Activated naive CD8-positive, alpha-beta T cell (primary cell): ENCODE data around the gene NUAK1.

Source experiments
- H3K27ac Mint-ChIP-seq: one replicate; pipeline ENCODE4 v1.8.0; 2021; ENCODE audit warnings: mixed read lengths
- H3K27me3 Mint-ChIP-seq: one replicate; pipeline ENCODE4 v1.8.0; 2021; ENCODE audit warnings: mixed read lengths
- H3K36me3 Mint-ChIP-seq: one replicate; pipeline ENCODE4 v1.8.0; 2021; ENCODE audit warnings: mixed read lengths
- H3K4me1 Mint-ChIP-seq: one replicate; pipeline ENCODE4 v1.8.0; 2021; ENCODE audit warnings: low read depth, mixed read lengths
- H3K4me3 Mint-ChIP-seq: one replicate; pipeline ENCODE4 v1.8.0; 2021; ENCODE audit warnings: mild to moderate bottlenecking, mixed read lengths
- H3K9me3 Mint-ChIP-seq: one replicate; pipeline ENCODE4 v1.8.0; 2021; ENCODE audit warnings: low read depth, mixed read lengths

The NUAK1 gene

GRCh38 chr12:106140223-106140986, 1.7 kb upstream of the NUAK1 start:
- no peaks in the 10 kb centered on the region for H3K9me3 Mint-ChIP-seq
- peaks cover 16% of the 10 kb centered on the region for H3K4me1 Mint-ChIP-seq
- no peaks in the 10 kb centered on the region for H3K36me3 Mint-ChIP-seq
- peaks cover 42% of the 10 kb centered on the region for H3K27me3 Mint-ChIP-seq
- H3K27ac Mint-ChIP-seq = no peak overlapping the region
- H3K4me3 Mint-ChIP-seq = peak overlapping the region; percentile 56

DNA sequence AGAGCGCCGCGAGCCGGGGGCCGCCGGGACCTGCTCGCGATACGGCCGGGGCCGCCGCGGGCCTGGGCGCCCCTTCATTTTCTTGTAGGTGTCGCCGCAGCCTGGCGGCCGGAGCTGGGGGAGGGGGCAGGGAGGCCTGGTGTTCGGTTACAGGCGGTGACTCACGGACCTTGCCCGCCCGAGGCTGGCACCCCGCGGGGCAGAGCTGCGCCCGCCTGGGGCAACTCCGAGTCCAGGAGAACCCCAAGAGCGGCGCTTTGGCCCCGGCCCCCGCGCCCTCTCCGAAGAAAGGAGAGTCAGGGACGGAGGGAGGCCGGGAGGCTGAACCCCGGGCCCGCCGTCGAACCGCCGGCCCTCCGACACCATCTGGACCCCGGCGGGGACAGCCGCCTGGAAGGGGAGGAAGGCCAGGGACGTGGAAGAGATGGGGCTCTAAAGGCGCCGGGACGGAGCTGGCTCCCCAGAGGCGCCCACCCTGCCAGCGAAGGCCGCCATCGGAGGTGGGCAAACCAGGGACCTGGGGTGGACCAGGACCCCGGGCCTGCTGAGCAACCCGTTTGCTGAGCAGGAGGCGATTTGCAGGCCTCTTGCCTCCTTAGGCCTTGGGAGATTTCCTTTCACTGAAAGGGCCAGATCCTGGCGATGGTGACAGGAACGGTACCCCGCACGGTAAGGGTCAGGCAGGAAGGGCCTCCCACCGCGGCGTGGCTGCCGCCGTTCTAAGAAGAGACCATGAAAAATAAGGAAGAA, 843 bp upstream of the NUAK1 start:
- Mint-ChIP-seq H3K4me1 (peaks cover 16% of the 10 kb centered on the region), H3K36me3 (no peaks in the 10 kb centered on the region), H3K27ac (no peak overlapping the region), H3K9me3 (no peaks in the 10 kb centered on the region), H3K4me3 (peak overlapping the region; percentile 56), H3K27me3 (peaks cover 44% of the 10 kb centered on the region)

DNA sequence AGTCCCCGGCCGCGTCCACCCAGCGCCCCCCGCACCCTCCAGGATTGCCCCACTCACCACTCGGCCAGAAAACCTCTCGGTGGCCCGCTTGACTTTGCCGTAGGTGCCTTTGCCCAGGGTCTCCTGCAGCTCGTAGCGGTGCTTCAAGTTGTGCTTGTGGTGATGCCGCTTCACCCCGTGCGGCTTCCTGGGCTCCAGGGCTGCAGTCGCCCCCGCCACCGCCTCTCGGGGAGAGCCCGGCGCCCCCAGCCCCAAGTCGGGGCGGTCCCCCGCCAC, 459 bp downstream of the NUAK1 start:
- Mint-ChIP-seq H3K9me3 (no peaks in the 10 kb centered on the region), H3K27me3 (peaks cover 53% of the 10 kb centered on the region), H3K36me3 (no peaks in the 10 kb centered on the region), H3K27ac (no peak overlapping the region), H3K4me1 (peaks cover 16% of the 10 kb centered on the region), H3K4me3 (peak overlapping the region; percentile 81)

DNA sequence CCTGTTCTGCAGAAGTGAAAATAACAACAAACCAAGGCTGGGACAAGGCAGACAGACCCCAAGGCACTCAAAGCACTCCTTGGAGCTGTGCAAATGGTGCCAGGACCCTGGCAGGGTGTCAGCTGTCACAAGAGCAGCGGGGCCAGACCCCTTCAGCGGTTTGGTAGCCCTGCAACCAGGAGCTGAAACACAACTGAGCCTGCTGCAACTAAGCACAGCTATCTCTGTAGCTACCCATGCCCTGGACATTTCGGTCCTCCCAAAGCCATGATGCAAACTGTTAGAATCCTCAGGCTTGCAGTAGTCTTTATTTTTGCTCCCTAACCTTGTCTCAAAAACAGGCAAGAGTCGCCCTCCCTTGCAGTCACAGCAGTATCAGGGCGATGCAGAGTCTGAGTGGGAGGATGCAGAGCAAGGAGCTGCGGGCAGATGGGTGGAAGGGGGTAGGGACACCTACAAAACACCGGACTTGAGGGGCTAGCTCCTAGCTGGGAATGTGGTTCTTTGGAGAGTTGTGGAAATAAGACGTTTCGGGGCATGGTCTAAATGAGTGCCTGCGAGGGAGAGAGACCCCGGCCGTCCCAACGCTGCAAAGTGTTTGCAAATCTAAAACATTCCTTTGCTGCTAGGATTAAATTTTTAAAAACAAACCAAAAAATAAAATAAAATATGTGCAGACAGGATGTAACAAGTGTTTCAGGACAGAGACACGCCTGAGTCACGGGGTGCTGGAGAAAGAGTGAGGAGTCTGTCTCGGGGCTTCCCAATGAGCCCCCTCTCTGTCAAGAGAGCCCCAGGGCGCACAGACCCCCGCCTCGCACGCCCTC, 1.0 kb downstream of the NUAK1 start:
- Mint-ChIP-seq H3K9me3 (no peaks in the 10 kb centered on the region), H3K36me3 (no peaks in the 10 kb centered on the region), H3K27ac (no peak overlapping the region), H3K27me3 (peaks cover 51% of the 10 kb centered on the region), H3K4me3 (peak overlapping the region; percentile 81), H3K4me1 (peaks cover 16% of the 10 kb centered on the region)

GRCh38 chr12:106136263-106136662, 2.5 kb downstream of the NUAK1 start:
- Mint-ChIP-seq H3K27me3 (peaks cover 44% of the 10 kb centered on the region), H3K27ac (no peak overlapping the region), H3K4me3 (no peak overlapping the region)

DNA sequence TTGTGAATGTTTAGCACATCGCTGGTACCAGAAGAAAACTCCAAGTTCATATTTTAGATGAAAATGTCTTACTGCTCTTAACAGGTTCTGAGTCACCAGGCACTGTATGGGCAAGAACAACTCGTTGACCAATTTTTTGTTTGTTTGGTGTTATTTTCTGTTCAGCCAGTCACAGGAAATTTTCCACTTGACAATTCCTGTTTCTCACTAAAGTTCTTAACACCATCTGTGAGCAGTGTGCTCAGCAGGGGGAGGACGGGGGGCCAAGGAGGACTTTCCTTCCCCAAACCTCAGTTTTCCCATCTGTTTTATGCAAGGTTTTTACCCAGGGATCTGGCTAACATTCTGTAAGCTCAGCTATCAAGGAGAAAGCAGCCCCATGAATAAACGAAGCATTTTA, 3.0 kb downstream of the NUAK1 start:
- Mint-ChIP-seq H3K27me3 (peaks cover 42% of the 10 kb centered on the region), H3K27ac (no peak overlapping the region), H3K9me3 (no peaks in the 10 kb centered on the region), H3K36me3 (no peaks in the 10 kb centered on the region), H3K4me3 (no peak overlapping the region), H3K4me1 (peaks cover 16% of the 10 kb centered on the region)

More at GRCh38 chr12:106136263-106136662, 2.5 kb downstream of the NUAK1 start:
- Mint-ChIP-seq H3K9me3 (no peaks in the 10 kb centered on the region), H3K4me1 (peaks cover 16% of the 10 kb centered on the region), H3K36me3 (no peaks in the 10 kb centered on the region)

GRCh38 chr12:106135075-106135474, 3.7 kb downstream of the NUAK1 start:
- H3K4me3 Mint-ChIP-seq = no peak overlapping the region
- H3K27ac Mint-ChIP-seq = no peak overlapping the region

DNA sequence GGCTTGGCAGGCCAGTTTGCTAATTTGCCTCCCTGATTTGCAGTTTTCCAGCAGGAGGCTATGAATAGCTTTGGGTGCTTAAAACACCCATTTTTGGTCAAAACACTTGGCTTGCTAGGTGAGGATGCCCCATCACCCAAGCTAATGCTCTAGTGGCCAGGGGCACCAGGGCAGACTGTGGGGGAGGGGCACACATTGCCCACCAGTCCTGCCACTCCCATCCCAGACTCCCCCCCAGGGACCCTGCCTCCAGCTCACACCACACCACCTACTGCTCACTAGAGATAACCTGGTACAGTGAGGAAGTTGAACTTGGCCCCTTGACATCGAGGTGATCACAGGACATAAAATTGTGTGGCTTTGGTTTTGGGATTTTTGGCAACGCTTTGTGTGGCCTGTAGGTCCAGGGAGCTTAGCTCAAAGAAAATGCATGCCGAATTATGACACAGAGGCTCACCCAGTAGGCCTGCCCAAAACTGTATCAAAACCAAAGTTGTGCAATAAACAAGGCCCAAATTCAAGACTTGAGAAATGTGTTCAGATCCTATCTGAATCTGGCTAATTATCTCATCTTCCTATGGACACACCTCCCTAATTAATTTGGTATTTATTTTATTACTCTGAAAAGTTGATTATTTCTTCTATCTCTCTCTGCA, 4.3 kb downstream of the NUAK1 start:
- Mint-ChIP-seq H3K36me3 (no peaks in the 10 kb centered on the region), H3K4me1 (peaks cover 13% of the 10 kb centered on the region), H3K27ac (no peak overlapping the region), H3K27me3 (peaks cover 41% of the 10 kb centered on the region), H3K4me3 (no peak overlapping the region), H3K9me3 (no peaks in the 10 kb centered on the region)

More at GRCh38 chr12:106135075-106135474, 3.7 kb downstream of the NUAK1 start:
- no peaks in the 10 kb centered on the region for H3K36me3 Mint-ChIP-seq
- H3K27me3 Mint-ChIP-seq = peaks cover 41% of the 10 kb centered on the region
- H3K9me3 Mint-ChIP-seq = no peaks in the 10 kb centered on the region
- peaks cover 13% of the 10 kb centered on the region for H3K4me1 Mint-ChIP-seq

DNA sequence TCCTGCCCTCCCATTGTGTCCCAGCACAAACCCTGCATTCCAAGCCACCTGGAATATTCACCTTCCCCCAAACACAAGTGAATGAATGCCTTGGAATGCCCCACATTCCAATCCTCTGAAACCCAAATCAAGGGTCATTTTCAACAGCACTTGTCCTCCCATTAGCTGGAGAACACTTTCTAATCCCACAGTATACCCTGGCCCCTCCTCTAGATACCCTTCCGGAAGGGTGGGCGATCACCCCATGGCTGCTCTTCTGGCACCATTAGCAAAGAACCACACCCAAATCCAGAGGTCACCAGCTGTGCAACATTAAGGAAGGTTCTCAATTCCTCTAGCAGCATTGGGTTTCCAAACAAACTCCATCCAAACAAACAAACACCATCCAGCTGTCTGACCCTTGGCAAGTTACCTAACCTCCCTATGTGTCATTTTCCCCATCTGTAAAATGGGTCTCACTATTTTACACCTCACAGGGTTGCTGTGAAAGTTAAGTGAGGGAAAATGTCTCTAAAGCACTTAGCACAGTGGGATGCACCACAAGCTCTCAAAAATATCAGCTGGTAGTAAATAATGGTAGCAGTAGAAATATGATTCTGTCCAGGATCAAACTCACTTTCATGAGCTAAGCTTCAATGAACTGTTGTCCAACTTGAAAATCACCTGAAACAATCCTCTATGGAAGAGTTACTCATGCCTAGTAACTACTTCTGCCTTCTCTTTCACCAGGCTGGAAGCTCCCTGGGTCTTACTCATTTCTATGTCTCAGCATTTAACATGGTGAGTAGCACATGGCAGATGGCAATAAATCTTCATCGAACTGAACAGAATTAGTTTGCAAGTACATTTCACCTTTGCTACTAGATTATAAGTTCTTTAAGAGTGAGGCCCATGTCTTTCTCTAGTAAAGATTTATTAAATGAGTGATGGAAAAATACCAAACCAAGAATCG, 5.3 kb downstream of the NUAK1 start:
- Mint-ChIP-seq H3K4me3 (no peak overlapping the region), H3K4me1 (peaks cover 13% of the 10 kb centered on the region), H3K27me3 (peaks cover 41% of the 10 kb centered on the region), H3K36me3 (no peaks in the 10 kb centered on the region), H3K27ac (no peak overlapping the region), H3K9me3 (no peaks in the 10 kb centered on the region)

DNA sequence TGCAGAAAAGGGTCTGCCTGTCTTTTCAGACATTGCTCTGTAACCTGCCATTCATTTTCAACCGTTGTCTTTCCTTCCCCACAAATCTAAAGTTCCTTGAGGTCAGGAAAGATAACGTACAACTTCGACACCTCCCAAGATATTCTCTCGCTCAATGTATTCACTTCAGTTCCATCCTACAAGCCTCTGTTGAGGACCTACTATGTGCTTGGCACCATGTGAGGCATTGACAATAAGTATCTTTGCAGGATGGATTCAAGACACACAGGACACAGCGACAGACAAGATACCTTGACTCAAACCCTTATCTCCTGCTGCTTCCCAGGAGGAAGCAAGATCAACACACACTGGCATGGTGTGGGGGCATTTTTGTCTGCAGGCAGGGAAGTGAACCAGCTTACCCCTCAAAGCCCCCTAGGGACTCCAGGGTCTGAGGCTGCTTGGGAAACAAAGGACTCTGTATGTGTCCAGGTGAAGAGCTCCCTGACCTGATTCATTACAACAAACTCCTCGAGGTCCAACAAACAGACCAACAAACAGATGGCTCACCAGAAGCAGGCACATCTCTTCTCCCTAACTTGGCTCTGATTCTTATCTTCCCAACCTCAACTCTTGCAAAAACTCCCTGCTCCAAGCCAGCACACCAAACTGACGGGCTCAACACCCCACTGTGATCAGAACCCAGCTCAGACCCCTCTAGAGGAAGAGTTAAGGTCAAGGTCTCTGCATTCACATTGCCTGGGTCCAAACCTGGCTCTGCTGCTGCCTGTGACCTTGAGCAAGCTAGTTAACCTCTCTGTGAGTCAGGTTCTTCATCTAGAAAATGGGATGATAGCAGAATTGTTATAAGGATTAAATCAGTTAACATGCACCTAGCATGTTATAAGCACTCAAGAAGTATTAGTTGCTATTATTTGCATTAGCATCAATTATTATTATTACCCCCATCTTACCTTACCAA, 6.3 kb downstream of the NUAK1 start:
- Mint-ChIP-seq H3K36me3 (no peaks in the 10 kb centered on the region), H3K27ac (no peak overlapping the region), H3K27me3 (peaks cover 37% of the 10 kb centered on the region), H3K4me1 (peaks cover 7% of the 10 kb centered on the region), H3K9me3 (no peaks in the 10 kb centered on the region), H3K4me3 (no peak overlapping the region)

- H3K27ac Mint-ChIP-seq = no peak overlapping the region
- H3K36me3 Mint-ChIP-seq = no peaks in the 10 kb centered on the region
- H3K27me3 Mint-ChIP-seq = peaks cover 32% of the 10 kb centered on the region
- H3K4me1 Mint-ChIP-seq = peaks cover 4% of the 10 kb centered on the region
- H3K9me3 Mint-ChIP-seq = no peaks in the 10 kb centered on the region
- no peak overlapping the region for H3K4me3 Mint-ChIP-seq
Observed at GRCh38 chr12:106131676-106132075, 7.1 kb downstream of the NUAK1 start.

GRCh38 chr12:106130474-106131113, 8.2 kb downstream of the NUAK1 start:
- no peak overlapping the region for H3K4me3 Mint-ChIP-seq
- peaks cover 30% of the 10 kb centered on the region for H3K27me3 Mint-ChIP-seq
- no peaks in the 10 kb centered on the region for H3K9me3 Mint-ChIP-seq
- no peaks in the 10 kb centered on the region for H3K36me3 Mint-ChIP-seq
- no peak overlapping the region for H3K27ac Mint-ChIP-seq
- H3K4me1 Mint-ChIP-seq = no peaks in the 10 kb centered on the region
